Body of pancreas (tissue), 4 donors: ENCODE data around the gene CORIN. TPM values are rescaled to one million over a fixed set of nuclear protein-coding genes. Genes with fewer than 3 reads are reported as not detected.

ENCODE experiments used
- ATAC-seq: fragments of 150-250 bp; one replicate; pipeline ENCODE4 v1.9.1; 2016
- DNase-seq, 4 donors: peaks; one replicate each; pipeline ENCODE4 v3.0.0-alpha.2; 2019
- H3K27ac ChIP-seq, 4 donors: fragments of 200-600 bp; sonication (generic); 1 replicate in 3 of 4; 2 replicates in 1 of 4; pipeline versions ENCODE4 v1.5.1 to v1.6.1; 2016 to 2019; ENCODE audit warnings: mild to moderate bottlenecking in 1 of 4, mixed read lengths in 1 of 4, moderate library complexity in 1 of 4
- H3K27me3 ChIP-seq, 2 donors: fragments of 200-600 bp; sonication (generic); one replicate each; pipeline ENCODE4 v1.6.0; 2016; ENCODE audit warnings: mild to moderate bottlenecking in 1 of 2
- H3K36me3 ChIP-seq, 2 donors: fragments of 200-600 bp; sonication (generic); replicated peaks in 1 of 2; 2 replicates each; pipeline ENCODE4 v1.5.1; 2016; ENCODE audit warnings: low read depth in 2 of 2; ENCODE audit not compliant: insufficient read depth in 1 of 2
- H3K4me1 ChIP-seq: fragments of 200-600 bp; sonication (generic); one replicate; pipeline ENCODE4 v1.6.0; 2016
- H3K4me3 ChIP-seq, 2 donors: fragments of 200-600 bp; sonication (generic); 1 replicate in 1 of 2; 2 replicates in 1 of 2; pipeline ENCODE4 v1.5.1; 2016 to 2019
- H3K9me3 ChIP-seq, 3 donors: fragments of 200-600 bp; sonication (generic); 1 replicate in 2 of 3; 2 replicates in 1 of 3; pipeline ENCODE4 v1.5.1; 2016
- CTCF ChIP-seq, 7 experiments: fragments of 450-650 bp in 4 of 7; fragments of 200-600 bp in 3 of 7; sonication (generic) in 3 of 7; IDR thresholded peaks; one replicate each; pipeline ENCODE4 v1.5.1; 2016 to 2019; ENCODE audit warnings: antibody characterized with exemption in 7 of 7
- POLR2A ChIP-seq, 3 donors: fragments of 450-650 bp; IDR thresholded peaks; one replicate each; pipeline ENCODE4 v1.6.1; 2016; ENCODE audit warnings: antibody characterized with exemption in 3 of 3, mild to moderate bottlenecking in 2 of 3
- WGBS, 2 donors: methylation state at CpG; one replicate each; pipeline ENCODE4 v1.1.5; 2017; 5-methylcytosine and 5-hydroxymethylcytosine counted together
- intact Hi-C: fragments of 100-400 bp; cut with DNase I; formaldehyde crosslinking; loops from one replicate; pipeline ENCODE4 v1.15.1; 2023
- total RNA-seq, 2 donors: library from RNA; depleted of rRNA; stranded (reverse); fragments of >200 nt; gene quantifications; one replicate each; pipeline ENCODE4 v1.1.0, GENCODE V29; 2016

CORIN gene
- total RNA-seq, 2 donors from 2014 or later, result 0.33 to 1.3 TPM

GRCh38 chr4:47752214-47752613, 85.7 kb downstream of the CORIN start:
- intact Hi-C loops, result no loop called here
- Histone ChIP-seq H3K27ac (no peak overlapping the region), H3K4me1 (no peaks in the 10 kb centered on the region), H3K27me3 (no peaks in the 10 kb centered on the region), H3K4me3 (no peak overlapping the region), H3K9me3 (peaks cover 0 to 5% (median 0%) of the 10 kb centered on the region in 3 donors), H3K36me3 (no peaks in the 10 kb centered on the region)
- ATAC-seq (no peak), DNase-seq (no peak)
- WGBS, 2 donors, result 24 to 31% methylated on average over 5 of the region's 5 CpGs
- no peak for TF ChIP-seq CTCF (IDR thresholded peaks at IDR 0.05)
- TF ChIP-seq POLR2A (IDR thresholded peaks at IDR 0.05), result no peak

GRCh38 chr4:47750788-47751187, 87.1 kb downstream of the CORIN start:
- intact Hi-C loops, result no loop called here
- Histone ChIP-seq H3K27ac (no peak overlapping the region), H3K4me3 (no peak overlapping the region), H3K36me3 (no peaks in the 10 kb centered on the region), H3K9me3 (peaks cover 0 to 5% (median 0%) of the 10 kb centered on the region in 3 donors), H3K27me3 (no peaks in the 10 kb centered on the region), H3K4me1 (no peaks in the 10 kb centered on the region)
- TF ChIP-seq CTCF (IDR thresholded peaks at IDR 0.05) (no peak), POLR2A (IDR thresholded peaks at IDR 0.05) (no peak)
- 80 to 82% methylated on average over 2 of the region's 2 CpGs for WGBS, 2 donors
- ATAC-seq (no peak), DNase-seq (no peak)

GRCh38 chr4:47749858-47750257, 88.0 kb downstream of the CORIN start:
- WGBS, 2 donors, result 65 to 72% methylated on average over 4 of the region's 4 CpGs
- no peak for DNase-seq
- ATAC-seq, result no peak
- intact Hi-C loops, result no loop called here
- Histone ChIP-seq H3K4me3 (no peak overlapping the region), H3K27ac (no peak overlapping the region), H3K36me3 (no peaks in the 10 kb centered on the region), H3K9me3 (peaks cover 0 to 5% (median 0%) of the 10 kb centered on the region in 3 donors), H3K4me1 (no peaks in the 10 kb centered on the region), H3K27me3 (no peaks in the 10 kb centered on the region)
- TF ChIP-seq CTCF (IDR thresholded peaks at IDR 0.05) (no peak), POLR2A (IDR thresholded peaks at IDR 0.05) (no peak)

- Histone ChIP-seq H3K4me3 (no peak overlapping the region), H3K36me3 (no peaks in the 10 kb centered on the region), H3K27ac (no peak overlapping the region), H3K9me3 (peaks cover 0 to 5% (median 0%) of the 10 kb centered on the region in 3 donors), H3K27me3 (no peaks in the 10 kb centered on the region), H3K4me1 (no peaks in the 10 kb centered on the region)
- intact Hi-C loops, result no loop called here
- no peak for ATAC-seq
- WGBS, 2 donors, result 94 to 100% methylated on average over 1 of the region's 1 CpG
- DNase-seq, result no peak
- TF ChIP-seq POLR2A (IDR thresholded peaks at IDR 0.05) (no peak), CTCF (IDR thresholded peaks at IDR 0.05) (no peak)
These were observed 88.8 kb downstream of the CORIN start for GRCh38 chr4:47749060-47749459.

- Histone ChIP-seq H3K36me3 (no peaks in the 10 kb centered on the region), H3K4me1 (no peaks in the 10 kb centered on the region), H3K27me3 (no peaks in the 10 kb centered on the region), H3K9me3 (peaks cover 0 to under 1% (median 0%) of the 10 kb centered on the region in 3 donors), H3K27ac (no peak overlapping the region), H3K4me3 (no peak overlapping the region)
- ATAC-seq, result no peak
- 84 to 94% methylated on average over 1 of the region's 1 CpG for WGBS, 2 donors
- no peak for DNase-seq
- intact Hi-C loops, result no loop called here
- no peak for TF ChIP-seq POLR2A (IDR thresholded peaks at IDR 0.05)
- TF ChIP-seq CTCF (IDR thresholded peaks at IDR 0.05), result no peak
These were observed 89.9 kb downstream of the CORIN start for GRCh38 chr4:47747846-47748494.
